Brain microvascular endothelial cell (primary cell): ENCODE results near the gene CCDC183.

ENCODE experiments used
- DNase-seq: peaks from one replicate; pipeline ENCODE4 v3.0.0-alpha.2; 2020
- H3K27ac ChIP-seq: fragments of 250-450 bp; sonication (Bioruptor Pico); 2 replicates; pipeline ENCODE4 v1.5.1; 2020; ENCODE audit warnings: mild to moderate bottlenecking, moderate library complexity
- H3K27me3 ChIP-seq: fragments of 250-450 bp; sonication (Bioruptor Pico); replicated peaks from 2 replicates; pipeline ENCODE4 v1.5.1; 2020; ENCODE audit warnings: mild to moderate bottlenecking
- H3K36me3 ChIP-seq: fragments of 250-450 bp; sonication (Bioruptor Pico); replicated peaks from 2 replicates; pipeline ENCODE4 v1.5.1; 2020; ENCODE audit warnings: mild to moderate bottlenecking
- H3K4me3 ChIP-seq: 2 replicates; pipeline ENCODE4 v1.5.1; 2011; ENCODE audit warnings: low read depth, mild to moderate bottlenecking, control low read depth, low read length, moderate library complexity
- in situ Hi-C: cut with HindIII; loops from 2 replicates; pipeline ENCODE4 v1.10.0; 2017; ENCODE audit warnings: low sequenced_read_pairs, low pct_ligation_motif_present
- TF ChIP-seq, protein P1 (sequence below): IDR thresholded peaks from 2 replicates; pipeline ENCODE4 v1.5.1; 2011; ENCODE audit warnings: low read depth, mild to moderate bottlenecking, moderate library complexity, low read length, control low read depth, inconsistent platforms; ENCODE audit errors: missing control alignments

CCDC183 gene

DNA sequence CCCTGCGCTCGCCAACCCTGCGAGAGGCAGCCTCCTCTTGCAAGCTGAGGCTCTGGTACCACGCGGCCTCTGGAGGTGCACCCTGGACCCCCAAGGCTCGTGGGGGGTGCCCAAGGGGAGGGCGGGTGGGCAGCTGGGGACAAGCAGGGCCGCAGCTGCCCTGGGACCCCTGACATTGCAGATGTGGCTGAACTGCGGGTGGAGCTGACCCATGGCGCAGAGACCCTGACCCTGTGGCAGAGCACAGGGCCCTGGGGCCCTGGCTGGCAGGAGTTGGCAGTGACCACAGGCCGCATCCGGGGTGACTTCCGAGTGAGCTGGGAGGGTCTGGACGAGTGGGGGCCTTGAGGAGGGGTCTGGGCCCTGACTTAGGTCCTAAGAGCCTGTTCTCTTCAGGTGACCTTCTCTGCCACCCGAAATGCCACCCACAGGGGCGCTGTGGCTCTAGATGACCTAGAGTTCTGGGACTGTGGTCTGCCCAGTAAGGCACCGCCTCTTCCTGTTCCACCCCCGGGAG, 57.5 kb downstream of the CCDC183 start:
- no peak for DNase-seq
- TF ChIP-seq, protein P1, sequence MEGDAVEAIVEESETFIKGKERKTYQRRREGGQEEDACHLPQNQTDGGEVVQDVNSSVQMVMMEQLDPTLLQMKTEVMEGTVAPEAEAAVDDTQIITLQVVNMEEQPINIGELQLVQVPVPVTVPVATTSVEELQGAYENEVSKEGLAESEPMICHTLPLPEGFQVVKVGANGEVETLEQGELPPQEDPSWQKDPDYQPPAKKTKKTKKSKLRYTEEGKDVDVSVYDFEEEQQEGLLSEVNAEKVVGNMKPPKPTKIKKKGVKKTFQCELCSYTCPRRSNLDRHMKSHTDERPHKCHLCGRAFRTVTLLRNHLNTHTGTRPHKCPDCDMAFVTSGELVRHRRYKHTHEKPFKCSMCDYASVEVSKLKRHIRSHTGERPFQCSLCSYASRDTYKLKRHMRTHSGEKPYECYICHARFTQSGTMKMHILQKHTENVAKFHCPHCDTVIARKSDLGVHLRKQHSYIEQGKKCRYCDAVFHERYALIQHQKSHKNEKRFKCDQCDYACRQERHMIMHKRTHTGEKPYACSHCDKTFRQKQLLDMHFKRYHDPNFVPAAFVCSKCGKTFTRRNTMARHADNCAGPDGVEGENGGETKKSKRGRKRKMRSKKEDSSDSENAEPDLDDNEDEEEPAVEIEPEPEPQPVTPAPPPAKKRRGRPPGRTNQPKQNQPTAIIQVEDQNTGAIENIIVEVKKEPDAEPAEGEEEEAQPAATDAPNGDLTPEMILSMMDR, result no peak
- in situ Hi-C loops, result no loop called here

DNA sequence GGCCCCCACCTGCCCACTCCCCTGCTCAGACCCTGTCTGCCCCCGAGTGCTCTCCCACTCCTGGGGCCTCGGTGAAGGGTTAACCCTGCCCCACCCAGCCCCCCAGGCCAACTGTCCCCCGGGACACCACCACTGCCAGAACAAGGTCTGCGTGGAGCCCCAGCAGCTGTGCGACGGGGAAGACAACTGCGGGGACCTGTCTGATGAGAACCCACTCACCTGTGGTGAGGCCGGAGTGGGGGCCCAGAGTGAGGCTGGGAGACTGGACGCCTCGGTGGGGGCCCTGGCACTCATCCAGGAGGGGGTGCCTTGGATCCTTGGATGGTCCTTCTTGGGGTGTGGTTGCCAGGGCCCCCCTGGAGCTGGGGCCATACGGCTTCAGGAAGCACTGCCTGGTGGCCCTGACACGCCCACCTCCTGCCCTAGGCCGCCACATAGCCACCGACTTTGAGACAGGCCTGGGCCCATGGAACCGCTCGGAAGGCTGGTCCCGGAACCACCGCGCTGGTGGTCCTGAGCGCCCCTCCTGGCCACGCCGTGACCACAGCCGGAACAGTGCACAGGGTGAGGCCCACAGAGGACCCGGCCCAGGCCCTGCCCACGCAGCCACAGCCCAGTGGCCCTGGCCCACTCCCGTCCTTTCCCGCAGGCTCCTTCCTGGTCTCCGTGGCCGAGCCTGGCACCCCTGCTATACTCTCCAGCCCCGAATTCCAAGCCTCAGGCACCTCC, 58.1 kb downstream of the CCDC183 start:
- no peak overlapping the region for H3K27ac ChIP-seq
- DNase-seq, result no peak
- in situ Hi-C loops, result no loop called here
- no peak overlapping the region for H3K4me3 ChIP-seq
- TF ChIP-seq, protein P1, result no peak
- H3K27me3 ChIP-seq, result no peaks in the 10 kb centered on the region
- peaks cover 17% of the 10 kb centered on the region for H3K36me3 ChIP-seq

More for the DNA sequence above, 57.5 kb downstream of the CCDC183 start:
- Histone ChIP-seq H3K27ac (no peak overlapping the region), H3K4me3 (no peak overlapping the region), H3K36me3 (peaks cover 17% of the 10 kb centered on the region), H3K27me3 (no peaks in the 10 kb centered on the region)

DNA sequence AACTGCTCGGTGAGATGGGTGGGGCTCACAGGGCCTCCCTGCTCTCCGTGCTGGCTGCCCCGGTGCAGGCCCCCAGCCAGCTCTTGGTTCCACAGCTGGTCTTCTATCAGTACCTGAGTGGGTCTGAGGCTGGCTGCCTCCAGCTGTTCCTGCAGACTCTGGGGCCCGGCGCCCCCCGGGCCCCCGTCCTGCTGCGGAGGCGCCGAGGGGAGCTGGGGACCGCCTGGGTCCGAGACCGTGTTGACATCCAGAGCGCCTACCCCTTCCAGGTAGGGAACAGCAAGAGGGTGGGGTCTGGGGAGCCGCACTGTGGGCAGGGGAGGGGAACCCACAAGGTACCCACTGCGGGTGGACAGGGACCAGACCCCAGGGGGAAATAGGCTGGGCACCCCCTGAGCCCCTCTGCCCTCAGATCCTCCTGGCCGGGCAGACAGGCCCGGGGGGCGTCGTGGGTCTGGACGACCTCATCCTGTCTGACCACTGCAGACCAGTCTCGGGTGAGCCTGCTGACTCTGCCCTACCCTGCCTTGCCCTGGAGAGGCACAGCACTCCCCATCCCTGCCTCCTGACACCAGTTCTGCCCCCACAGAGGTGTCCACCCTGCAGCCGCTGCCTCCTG, 58.8 kb downstream of the CCDC183 start:
- Histone ChIP-seq H3K4me3 (no peak overlapping the region), H3K27me3 (no peaks in the 10 kb centered on the region), H3K27ac (no peak overlapping the region), H3K36me3 (peaks cover 16% of the 10 kb centered on the region)
- DNase-seq, result no peak
- in situ Hi-C loops, result no loop called here
- TF ChIP-seq, protein P1, result no peak

DNA sequence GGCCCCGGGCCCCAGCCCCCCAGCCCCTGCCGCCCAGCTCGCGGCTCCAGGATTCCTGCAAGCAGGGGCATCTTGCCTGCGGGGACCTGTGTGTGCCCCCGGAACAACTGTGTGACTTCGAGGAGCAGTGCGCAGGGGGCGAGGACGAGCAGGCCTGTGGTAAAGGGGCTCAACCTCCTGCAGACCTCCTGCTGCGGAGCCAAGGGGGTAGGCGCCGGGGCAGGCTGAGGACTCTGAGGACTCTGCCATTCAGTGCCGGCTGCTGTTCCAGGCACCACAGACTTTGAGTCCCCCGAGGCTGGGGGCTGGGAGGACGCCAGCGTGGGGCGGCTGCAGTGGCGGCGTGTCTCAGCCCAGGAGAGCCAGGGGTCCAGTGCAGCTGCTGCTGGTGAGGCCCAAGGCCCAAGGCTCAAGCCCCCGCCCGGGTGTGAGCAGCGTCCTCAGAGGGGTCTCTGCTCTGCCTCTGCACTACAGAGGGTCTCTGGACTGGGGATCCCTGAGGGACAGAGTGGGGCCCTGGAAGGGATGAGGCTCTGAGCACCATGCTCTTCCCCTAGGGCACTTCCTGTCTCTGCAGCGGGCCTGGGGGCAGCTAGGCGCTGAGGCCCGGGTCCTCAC, 59.4 kb downstream of the CCDC183 start:
- Histone ChIP-seq H3K36me3 (peaks cover 14% of the 10 kb centered on the region), H3K27ac (no peak overlapping the region), H3K4me3 (no peak overlapping the region), H3K27me3 (no peaks in the 10 kb centered on the region)
- in situ Hi-C loops, result no loop called here
- TF ChIP-seq, protein P1, result no peak
- DNase-seq, result no peak

DNA sequence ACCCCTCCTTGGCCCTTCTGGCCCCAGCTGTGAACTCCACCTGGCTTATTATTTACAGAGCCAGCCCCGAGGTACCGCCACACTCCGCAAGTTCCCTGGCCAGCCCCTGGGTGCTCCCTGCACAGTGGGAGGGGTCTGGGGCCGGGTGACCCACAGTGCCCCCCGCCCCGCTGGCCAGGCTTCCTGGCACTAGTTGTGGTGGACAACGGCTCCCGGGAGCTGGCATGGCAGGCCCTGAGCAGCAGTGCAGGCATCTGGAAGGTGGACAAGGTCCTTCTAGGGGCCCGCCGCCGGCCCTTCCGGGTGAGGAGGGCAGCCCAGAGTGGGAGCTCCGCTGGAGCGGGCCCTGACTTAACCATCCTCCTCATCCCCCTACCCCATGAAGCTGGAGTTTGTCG, 59.9 kb downstream of the CCDC183 start:
- Histone ChIP-seq H3K27me3 (no peaks in the 10 kb centered on the region), H3K4me3 (no peak overlapping the region), H3K27ac (no peak overlapping the region), H3K36me3 (peaks cover 14% of the 10 kb centered on the region)
- in situ Hi-C loops, result no loop called here
- no peak for DNase-seq
- TF ChIP-seq, protein P1, result no peak
